AG09319 (cell line): ENCODE data around the gene ALCAM.
A peak's percentile ranks its signal among the peaks of the same experiment; 100 is the strongest.

ENCODE experiments used
- DNase-seq: peaks from one replicate; pipeline ENCODE4 v3.0.0-alpha.2; 2010; ENCODE audit warnings: low read depth; ENCODE audit errors: extremely low read depth
- CTCF ChIP-seq: IDR thresholded peaks from 2 replicates; pipeline ENCODE4 v1.5.1; 2011; ENCODE audit warnings: low read depth, mild to moderate bottlenecking, inconsistent platforms, low read length, moderate library complexity

ALCAM gene

GRCh38 chr3:105516972-105517371, 150.3 kb downstream of the ALCAM start:
- peak; percentile 7 for TF ChIP-seq CTCF
- DNase-seq = no peak

GRCh38 chr3:105518203-105518602, 151.5 kb downstream of the ALCAM start:
- no peak for TF ChIP-seq CTCF
- DNase-seq = no peak

GRCh38 chr3:105518806-105519418, 152.2 kb downstream of the ALCAM start:
- TF ChIP-seq CTCF = peak; percentile 48

GRCh38 chr3:105521770-105522169, 155.1 kb downstream of the ALCAM start:
- no peak for TF ChIP-seq CTCF
- DNase-seq = no peak

More at GRCh38 chr3:105518806-105519418, 152.2 kb downstream of the ALCAM start:
- DNase-seq = peak; percentile 47

GRCh38 chr3:105523501-105523900, 156.8 kb downstream of the ALCAM start:
- no peak for TF ChIP-seq CTCF
- DNase-seq = no peak

GRCh38 chr3:105525531-105525930, 158.8 kb downstream of the ALCAM start:
- no peak for TF ChIP-seq CTCF
- no peak for DNase-seq

GRCh38 chr3:105526360-105527111, 159.8 kb downstream of the ALCAM start:
- no peak for TF ChIP-seq CTCF
- DNase-seq = no peak
